Measurements from ENCODE around the gene TTLL5. TPM values are rescaled to one million over a fixed set of nuclear protein-coding genes. Genes with fewer than 3 reads are reported as not detected.

Gene TTLL5
- total RNA-seq, 3 donors from 2014 or later: 30.8 to 51.0 (median 32.8) TPM

DNA sequence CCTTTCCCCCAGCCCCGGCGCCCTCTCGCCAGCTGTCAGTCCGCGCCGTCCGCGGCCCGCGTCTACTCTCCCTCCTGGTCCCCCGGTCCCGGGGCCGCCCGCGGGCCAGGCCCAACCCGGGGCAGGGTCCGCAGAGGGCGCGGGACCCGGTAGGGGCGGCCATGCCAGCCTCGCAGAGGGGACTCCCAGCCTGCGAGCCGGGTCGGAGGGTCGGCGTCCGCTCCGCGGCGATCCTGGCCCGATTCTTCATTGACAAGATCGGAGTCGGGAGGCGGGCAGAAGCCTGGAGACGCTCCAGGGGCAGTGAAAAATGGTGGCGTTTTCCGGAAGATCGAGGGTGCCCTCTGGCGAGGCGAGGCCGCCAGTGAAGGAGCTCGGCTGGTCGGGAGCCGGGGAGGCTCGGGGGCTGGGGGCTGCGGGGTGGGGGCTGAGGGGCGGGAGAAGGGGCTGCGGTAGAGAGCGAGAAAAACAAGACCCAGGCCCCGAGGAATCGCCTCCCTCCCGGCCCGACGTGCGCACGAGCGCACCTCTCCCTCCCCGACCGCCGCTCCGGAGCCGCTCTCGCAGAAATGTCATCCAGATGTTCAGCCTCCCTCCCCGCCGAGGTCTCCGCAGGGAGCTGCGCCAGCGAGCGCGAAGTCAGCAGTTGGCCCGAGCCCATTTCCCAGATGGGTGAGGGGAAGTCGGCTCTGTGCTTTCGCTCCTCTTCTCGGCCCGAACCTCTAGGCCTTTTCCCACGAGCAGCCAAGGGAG, 321.4 kb downstream of the TTLL5 start:
- H3K4me3 ChIP-seq: peak overlapping the region; percentile 43
- DNase-seq (peak; percentile 84 to 90 (median 90)), ATAC-seq (peak; percentile 82)
- intact Hi-C loops (cut with DNase I, micrococcal nuclease): loop anchor here (5.0 to 10.0 kb wide), 3 partner anchors 70 to 278 kb away; no protein-coding TSS in a partner anchor
- H3K9me3 ChIP-seq: no peaks in the 10 kb centered on the region
- peaks cover 5% of the 10 kb centered on the region for H3K4me1 ChIP-seq (ENCODE audit: low read depth)
- H3K36me3 ChIP-seq (ENCODE audit: low read depth): no peaks in the 10 kb centered on the region
- TF ChIP-seq, protein P1, sequence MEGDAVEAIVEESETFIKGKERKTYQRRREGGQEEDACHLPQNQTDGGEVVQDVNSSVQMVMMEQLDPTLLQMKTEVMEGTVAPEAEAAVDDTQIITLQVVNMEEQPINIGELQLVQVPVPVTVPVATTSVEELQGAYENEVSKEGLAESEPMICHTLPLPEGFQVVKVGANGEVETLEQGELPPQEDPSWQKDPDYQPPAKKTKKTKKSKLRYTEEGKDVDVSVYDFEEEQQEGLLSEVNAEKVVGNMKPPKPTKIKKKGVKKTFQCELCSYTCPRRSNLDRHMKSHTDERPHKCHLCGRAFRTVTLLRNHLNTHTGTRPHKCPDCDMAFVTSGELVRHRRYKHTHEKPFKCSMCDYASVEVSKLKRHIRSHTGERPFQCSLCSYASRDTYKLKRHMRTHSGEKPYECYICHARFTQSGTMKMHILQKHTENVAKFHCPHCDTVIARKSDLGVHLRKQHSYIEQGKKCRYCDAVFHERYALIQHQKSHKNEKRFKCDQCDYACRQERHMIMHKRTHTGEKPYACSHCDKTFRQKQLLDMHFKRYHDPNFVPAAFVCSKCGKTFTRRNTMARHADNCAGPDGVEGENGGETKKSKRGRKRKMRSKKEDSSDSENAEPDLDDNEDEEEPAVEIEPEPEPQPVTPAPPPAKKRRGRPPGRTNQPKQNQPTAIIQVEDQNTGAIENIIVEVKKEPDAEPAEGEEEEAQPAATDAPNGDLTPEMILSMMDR (IDR thresholded peaks at IDR 0.05): peak; percentile 47

DNA sequence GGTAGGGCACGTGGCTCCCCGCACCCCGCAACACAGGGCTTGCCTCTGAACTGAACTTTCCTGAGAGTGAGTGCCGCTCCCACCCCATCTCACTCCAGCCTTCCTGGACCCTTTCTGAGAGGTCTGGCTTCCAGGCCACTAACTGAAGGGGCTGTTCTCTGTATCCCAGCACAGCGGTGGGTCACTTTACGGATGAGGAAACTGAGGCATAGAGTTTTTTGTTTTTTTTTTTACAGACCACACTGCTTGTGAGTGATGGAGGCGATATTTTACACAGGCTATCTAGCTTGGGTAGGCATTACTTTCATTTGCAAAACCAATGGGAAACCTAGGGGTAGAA, 321.9 kb downstream of the TTLL5 start:
- intact Hi-C loops (cut with DNase I, micrococcal nuclease): loop anchor here (5.0 to 10.0 kb wide), 3 partner anchors 71 to 278 kb away; no protein-coding TSS in a partner anchor
- Histone ChIP-seq H3K4me1 (ENCODE audit: low read depth) (peaks cover 5% of the 10 kb centered on the region), H3K36me3 (ENCODE audit: low read depth) (no peaks in the 10 kb centered on the region), H3K9me3 (no peaks in the 10 kb centered on the region), H3K4me3 (no peak overlapping the region)
- TF ChIP-seq, protein P1 (IDR thresholded peaks at IDR 0.05): no peak
- no peak for DNase-seq
- no peak for ATAC-seq

DNA sequence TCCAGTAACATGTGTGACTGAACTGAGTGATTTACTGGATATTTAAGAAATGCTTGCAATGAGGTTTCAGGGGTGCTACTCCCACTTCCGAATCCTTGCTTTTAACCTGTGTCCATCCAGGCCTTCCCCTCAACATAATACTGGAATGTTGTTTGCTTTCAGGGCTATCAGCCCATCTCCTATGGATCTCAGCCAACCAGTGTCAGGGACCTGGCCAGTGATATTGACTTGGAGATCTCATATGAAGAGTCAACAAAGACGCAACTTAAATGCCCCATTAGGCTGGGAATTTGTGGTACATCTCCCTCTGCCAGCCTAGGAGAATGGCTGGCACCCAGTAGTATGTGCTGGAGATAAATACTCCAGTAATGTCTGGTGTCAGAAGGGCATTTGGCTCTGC, 323.6 kb downstream of the TTLL5 start:
- TF ChIP-seq, protein P1 (IDR thresholded peaks at IDR 0.05): no peak
- no peak for DNase-seq
- peaks cover 5% of the 10 kb centered on the region for H3K4me1 ChIP-seq (ENCODE audit: low read depth)

DNA sequence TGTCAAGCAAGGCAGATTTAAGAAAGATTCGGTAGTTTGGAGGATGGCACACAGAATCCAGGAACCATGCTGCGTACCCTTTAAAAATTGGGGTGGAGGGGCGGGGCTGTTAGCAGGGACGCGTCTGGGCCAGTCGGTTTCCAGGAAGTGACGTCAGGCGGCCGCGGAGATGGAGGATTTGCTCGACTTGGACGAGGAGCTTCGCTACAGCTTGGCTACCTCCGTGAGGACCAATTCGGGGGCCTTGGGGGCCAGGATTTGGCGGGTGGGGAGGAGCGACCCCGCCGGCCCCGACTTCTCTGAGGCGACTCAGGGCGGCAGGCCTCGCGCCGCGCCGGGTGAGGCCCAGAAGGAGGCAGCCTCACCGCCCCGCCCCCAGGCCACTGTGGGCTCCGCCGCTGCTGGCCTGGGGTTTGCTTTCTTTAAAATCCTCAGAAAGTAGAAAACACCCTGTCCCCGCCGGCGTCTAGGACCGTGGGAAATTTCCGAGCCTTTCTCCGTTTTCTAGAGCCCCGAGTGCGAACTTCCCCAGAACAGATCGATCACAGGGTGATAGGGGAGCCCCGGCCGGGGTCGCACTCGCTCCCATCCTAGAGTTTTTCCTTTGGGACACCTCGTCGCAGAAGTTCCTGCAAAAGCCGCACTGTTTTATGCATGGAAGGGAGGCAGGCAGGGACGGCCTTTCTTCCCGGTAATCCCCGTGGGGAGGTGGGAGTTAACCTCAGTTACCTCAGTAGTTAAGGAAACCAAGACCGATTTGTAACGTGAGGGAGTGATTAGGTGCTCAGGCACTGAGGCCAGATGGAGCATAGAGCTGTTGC, 324.8 kb downstream of the TTLL5 start, which contains the start of gene IFT43:
IFT43 (plus strand) TSS at position 146 of the 821 bp plus-strand sequence; CDS start at position 170, 24 bp downstream.
- Histone ChIP-seq H3K36me3 (ENCODE audit: low read depth) (no peaks in the 10 kb centered on the region), H3K4me3 (peak within 1 kb of the TSS; percentile 71), H3K4me1 (ENCODE audit: low read depth) (peaks cover 5% of the 10 kb centered on the region), H3K9me3 (no peaks in the 10 kb centered on the region)
- intact Hi-C loops (cut with DNase I, micrococcal nuclease): loop anchor here in 1 of 2 donors (10.0 kb wide), 1 partner anchor 281 kb away; no protein-coding TSS in a partner anchor
- ATAC-seq: peak; percentile 71
- peak; percentile 92 to 97 (median 95) for DNase-seq
- TF ChIP-seq, protein P1 (IDR thresholded peaks at IDR 0.05): no peak

More for the DNA sequence above, 323.6 kb downstream of the TTLL5 start:
- no peaks in the 10 kb centered on the region for H3K36me3 ChIP-seq (ENCODE audit: low read depth)
- intact Hi-C loops (cut with DNase I, micrococcal nuclease): loop anchor here (5.0 to 10.0 kb wide), 3 partner anchors 72 to 280 kb away; no protein-coding TSS in a partner anchor
- ATAC-seq: no peak
- no peaks in the 10 kb centered on the region for H3K9me3 ChIP-seq
- H3K4me3 ChIP-seq: no peak overlapping the region

DNA sequence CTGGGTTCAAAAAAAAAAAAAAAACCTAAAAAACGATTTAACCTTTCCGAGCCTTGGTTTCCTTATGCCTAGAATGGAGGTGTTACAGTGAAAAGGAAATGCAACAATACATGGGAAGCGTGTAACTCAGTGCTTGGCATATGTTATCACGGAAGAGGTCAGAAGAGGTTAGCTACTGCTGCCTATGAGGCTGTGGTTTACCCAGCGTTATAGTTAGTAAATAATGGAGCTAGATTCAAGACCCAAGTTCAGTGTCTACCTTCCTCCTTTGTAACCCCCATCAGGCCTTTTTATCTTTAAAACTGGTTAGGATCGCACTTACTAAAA, 325.4 kb downstream of the TTLL5 start:
- DNase-seq (no peak), ATAC-seq (no peak)
- TF ChIP-seq, protein P1 (IDR thresholded peaks at IDR 0.05): no peak
- H3K36me3 ChIP-seq (ENCODE audit: low read depth): no peaks in the 10 kb centered on the region
- no peak overlapping the region for H3K4me3 ChIP-seq
- no peaks in the 10 kb centered on the region for H3K9me3 ChIP-seq
- peaks cover 5% of the 10 kb centered on the region for H3K4me1 ChIP-seq (ENCODE audit: low read depth)
- intact Hi-C loops (cut with DNase I, micrococcal nuclease): loop anchor here in 1 of 2 donors (10.0 kb wide), 1 partner anchor 282 kb away; no protein-coding TSS in a partner anchor
